GM12878 (cell line): ENCODE results near the gene FXYD6. TPM values are rescaled to one million over a fixed set of nuclear protein-coding genes. Genes with fewer than 3 reads are reported as not detected.

Experiments used
- ATAC-seq: fragments of 200-7000 bp; cut with Tn5 transposase; 3 replicates; pipeline ENCODE4 v1.9.1; 2020; ENCODE audit warnings: mild to moderate bottlenecking, moderate library complexity
- BruUV-seq: library from RNA; stranded (reverse); fragments of 400-500 nt; replicated peaks from 2 replicates; lab custom pipeline; 2021; lab: Mats Ljungman, UMichigan
- CTCF ChIA-PET: fragments of 300-600 bp; sonication (Branson Sonifier 250); formaldehyde crosslinking; extraction: SDS; loops from one replicate; lab custom pipeline; 2021; ENCODE audit warnings: inconsistent platforms; lab: Yijun Ruan, JAX
- POLR2A ChIA-PET: fragments of 350-600 bp; formaldehyde crosslinking; extraction: SDS; loops from one replicate; lab custom pipeline; 2021; ENCODE audit warnings: inconsistent platforms; lab: Charles Lee
- RAD21 ChIA-PET: fragments of 300-600 bp; sonication (Branson Sonifier 250); formaldehyde crosslinking; loops from one replicate; lab custom pipeline; 2023; ENCODE audit warnings: antibody characterized with exemption; ENCODE audit not compliant: unreplicated experiment; lab: Charles Lee
- SMC1A ChIA-PET: fragments of 300-600 bp; sonication (Branson Sonifier 250); formaldehyde crosslinking; loops from one replicate; lab custom pipeline; 2023; ENCODE audit not compliant: unreplicated experiment, uncharacterized antibody; lab: Charles Lee
- DNase-seq: peaks from one replicate; pipeline ENCODE4 v3.0.0-alpha.2; 2011; ENCODE audit warnings: low read depth, low spot score
- FAIRE-seq: peaks from 3 replicates; lab custom pipeline; 2011; peaks lifted over from hg19 to GRCh38; lab: Jason Lieb, UNC
- H2AFZ ChIP-seq: 2 replicates; pipeline ENCODE4 v1.6.0; 2011; ENCODE audit warnings: low read depth, low read length, control low read depth; ENCODE audit not compliant: control insufficient read depth
- H3K27ac ChIP-seq: 2 replicates; pipeline ENCODE4 v1.5.1; 2011; ENCODE audit warnings: control low read depth; ENCODE audit not compliant: control insufficient read depth, insufficient read depth
- H3K27me3 ChIP-seq, 2 experiments: replicated peaks in 1 of 2; 2 replicates each; pipeline versions ENCODE4 v1.6.0 to v1.6.1; 2011; ENCODE audit warnings: low read length in 1 of 2; ENCODE audit not compliant: control insufficient read depth in 2 of 2, insufficient read depth in 2 of 2
- H3K36me3 ChIP-seq, 2 experiments: 2 replicates each; pipeline ENCODE4 v1.5.1; 2011; ENCODE audit warnings: low read length in 1 of 2; ENCODE audit not compliant: control insufficient read depth in 2 of 2, insufficient read depth in 2 of 2
- H3K4me1 ChIP-seq: 2 replicates; pipeline ENCODE4 v1.6.1; 2011; ENCODE audit warnings: mild to moderate bottlenecking, low read length, moderate library complexity, mixed read lengths; ENCODE audit not compliant: control insufficient read depth, insufficient read depth
- H3K4me2 ChIP-seq: 2 replicates; pipeline ENCODE4 v1.6.0; 2011; ENCODE audit warnings: control low read depth; ENCODE audit not compliant: control insufficient read depth, insufficient read depth
- H3K4me3 ChIP-seq: fragments of 200-600 bp; sonication (generic); 2 replicates; pipeline ENCODE4 v1.5.1; 2016
- H3K79me2 ChIP-seq: 2 replicates; pipeline ENCODE4 v1.6.0; 2011; ENCODE audit warnings: low read length; ENCODE audit not compliant: control insufficient read depth, insufficient read depth
- H3K9ac ChIP-seq: 2 replicates; pipeline ENCODE4 v1.8.0; 2011; ENCODE audit warnings: low read length, control low read depth, mixed read lengths; ENCODE audit not compliant: control insufficient read depth, insufficient read depth
- H3K9me3 ChIP-seq: replicated peaks from 3 replicates; pipeline ENCODE4 v1.5.1; 2011; ENCODE audit warnings: mild to moderate bottlenecking, low read length; ENCODE audit not compliant: control insufficient read depth, insufficient read depth
- H4K20me1 ChIP-seq: 2 replicates; pipeline ENCODE4 v1.6.0; 2011; ENCODE audit not compliant: control insufficient read depth, insufficient read depth
- CHD1 ChIP-seq: IDR thresholded peaks from 2 replicates; pipeline ENCODE4 v1.6.1; 2012; ENCODE audit warnings: low read depth, low read length, improper control_type of control experiment
- ESRRA ChIP-seq: IDR thresholded peaks from 2 replicates; pipeline ENCODE4 v1.6.1; 2012; ENCODE audit warnings: mild to moderate bottlenecking, low read length, improper control_type of control experiment
- FOXK2 ChIP-seq: fragments of 450-650 bp; IDR thresholded peaks from 2 replicates; pipeline ENCODE4 v1.6.1; 2017; ENCODE audit warnings: mild to moderate bottlenecking, moderate library complexity
- HCFC1 ChIP-seq: fragments of 150-350 bp; IDR thresholded peaks from 2 replicates; pipeline ENCODE4 v1.6.1; 2014; ENCODE audit warnings: low read length
- KLF5 ChIP-seq: fragments of 450-650 bp; IDR thresholded peaks from 2 replicates; pipeline ENCODE4 v1.6.1; 2014; ENCODE audit warnings: mild to moderate bottlenecking; ENCODE audit not compliant: partially characterized antibody
- NFIC ChIP-seq: IDR thresholded peaks from 2 replicates; pipeline ENCODE4 v1.6.1; 2012; ENCODE audit warnings: low read depth, mild to moderate bottlenecking, inconsistent platforms, low read length, moderate library complexity
- NR2F1 ChIP-seq: fragments of 450-650 bp; conservative IDR thresholded peaks from 2 replicates; pipeline ENCODE4 v1.6.1; 2017; ENCODE audit warnings: mild to moderate bottlenecking
- POLR2AphosphoS5 ChIP-seq: IDR thresholded peaks from 2 replicates; pipeline ENCODE4 v1.6.1; 2011; ENCODE audit warnings: mild to moderate bottlenecking, low read length, inconsistent platforms
- POU2F2 ChIP-seq: IDR thresholded peaks from 3 replicates; pipeline ENCODE4 v1.6.1; 2011; ENCODE audit warnings: low read depth, mild to moderate bottlenecking, low read length, borderline replicate concordance
- RBBP5 ChIP-seq: fragments of 200-600 bp; sonication (generic); conservative IDR thresholded peaks from 2 replicates; pipeline ENCODE4 v1.6.1; 2016
- SUPT20H ChIP-seq: IDR thresholded peaks from 2 replicates; pipeline ENCODE4 v1.6.1; 2011; ENCODE audit warnings: low read depth, mild to moderate bottlenecking, low read length, moderate library complexity, borderline replicate concordance; ENCODE audit not compliant: control insufficient read depth
- SUZ12 ChIP-seq: fragments of 200-600 bp; sonication (generic); IDR thresholded peaks from one replicate; pipeline ENCODE4 v1.6.1; 2018; ENCODE audit warnings: antibody characterized with exemption, mild to moderate bottlenecking; ENCODE audit not compliant: unreplicated experiment
- TCF7 ChIP-seq: IDR thresholded peaks from 2 replicates; pipeline ENCODE4 v1.6.1; 2014; ENCODE audit warnings: antibody characterized with exemption, borderline replicate concordance
- WGBS: methylation state at CpG from one replicate; pipeline ENCODE4 v1.1.6; 2016; ENCODE audit warnings: low lambda C conversion rate; ENCODE audit not compliant: insufficient replicate concordance, insufficient coverage; ENCODE audit errors: missing lambda C conversion rate; 5-methylcytosine and 5-hydroxymethylcytosine counted together
- in situ Hi-C: fragments of 300-500 bp; cut with MboI; formaldehyde crosslinking; loops from 9 replicates; pipeline ENCODE4 v1.14.3; 2018; ENCODE audit warnings: mixed read lengths
- intact Hi-C: fragments of 100-400 bp; cut with micrococcal nuclease; formaldehyde crosslinking; loops from one replicate; pipeline ENCODE4 v1.14.2; 2022; ENCODE audit not compliant: unreplicated experiment
- polyA plus RNA-seq, 11 experiments: library from polyadenylated mRNA; depleted of rRNA in 4 of 11; unstranded in 6 of 11; stranded (reverse) in 5 of 11; fragments of >200 nt; fragmentation: Nextera tagmentation in 4 of 11; fragmentation: Illumina TruSeq in 1 of 11; extraction: Ambion mirVana in 4 of 11; extraction: Trizol in 1 of 11; gene quantifications; 1 replicate in 1 of 11; 2 replicates in 10 of 11; pipeline versions ENCODE4 v1.2.1 to v1.2.3, GENCODE V29; 2011 to 2016; ENCODE audit warnings: inconsistent platforms in 2 of 11, missing spikeins in 2 of 11, low read depth in 1 of 11
- total RNA-seq, 4 experiments: library from RNA; depleted of rRNA in 3 of 4; stranded (reverse); fragments of >200 nt in 3 of 4; fragmentation: Illumina TruSeq in 1 of 4; extraction: Trizol in 1 of 4; gene quantifications; 2 replicates each; pipeline versions ENCODE4 v1.2.1 to v1.2.3, GENCODE V29; 2013 to 2021
- TF ChIP-seq, protein P1 (sequence below): fragments of 450-650 bp; IDR thresholded peaks from 2 replicates; pipeline ENCODE4 v1.6.1; 2016; ENCODE audit warnings: mild to moderate bottlenecking
- TF ChIP-seq, protein P2 (sequence below): fragments of 450-650 bp; IDR thresholded peaks from 2 replicates; pipeline ENCODE4 v1.6.1; 2017; ENCODE audit warnings: borderline replicate concordance
- TF ChIP-seq, protein P3 (sequence below): IDR thresholded peaks from 2 replicates; pipeline ENCODE4 v1.6.1; 2011; ENCODE audit warnings: mild to moderate bottlenecking, low read depth, low read length, moderate library complexity; ENCODE audit not compliant: insufficient replicate concordance
- TF ChIP-seq, protein P4 (sequence below): fragments of 450-650 bp; IDR thresholded peaks from 2 replicates; pipeline ENCODE4 v1.6.1; 2017; ENCODE audit warnings: low read depth, mild to moderate bottlenecking, moderate library complexity

FXYD6 gene
- total and polyA plus RNA-seq, 10 of the 15 experiments (the other 5 are each of a cell fraction or from before 2014, with no cell fraction given): 0.09 to 2.0 (median 0.23) TPM; not detected in 2

DNA sequence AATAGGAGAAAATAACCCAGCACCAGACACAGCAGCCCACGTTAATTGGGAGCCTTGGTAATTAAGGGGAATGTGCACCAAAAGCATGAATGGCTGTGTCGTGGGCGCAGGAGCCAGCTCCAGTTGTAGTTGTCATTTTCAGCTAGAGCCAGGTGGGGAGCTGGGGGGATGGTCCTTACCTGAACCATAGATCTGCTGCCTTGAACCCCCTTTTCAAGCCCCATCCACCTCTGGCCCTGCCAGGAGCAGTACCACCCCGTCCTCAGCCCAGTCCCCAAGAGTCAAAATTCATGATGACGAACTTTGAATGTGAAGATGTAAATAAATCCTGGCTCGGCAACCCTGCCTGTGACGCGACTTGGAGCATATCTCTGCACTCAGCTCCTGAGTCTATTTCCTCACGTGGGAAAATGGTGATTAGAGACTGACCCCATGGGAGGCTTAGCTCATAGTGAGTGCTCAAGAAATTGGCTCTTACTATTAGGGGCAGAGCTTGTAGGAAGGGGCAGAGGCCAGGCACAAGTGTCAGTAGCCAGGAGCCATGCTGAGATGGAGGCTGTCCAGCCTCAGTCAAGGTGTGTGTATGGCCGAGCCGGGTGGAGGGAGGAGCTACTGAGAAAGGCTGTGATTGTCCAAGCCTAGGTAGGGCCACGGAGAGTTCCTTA, 794 bp upstream of the FXYD6 start (continued):
- TF ChIP-seq, protein P1, sequence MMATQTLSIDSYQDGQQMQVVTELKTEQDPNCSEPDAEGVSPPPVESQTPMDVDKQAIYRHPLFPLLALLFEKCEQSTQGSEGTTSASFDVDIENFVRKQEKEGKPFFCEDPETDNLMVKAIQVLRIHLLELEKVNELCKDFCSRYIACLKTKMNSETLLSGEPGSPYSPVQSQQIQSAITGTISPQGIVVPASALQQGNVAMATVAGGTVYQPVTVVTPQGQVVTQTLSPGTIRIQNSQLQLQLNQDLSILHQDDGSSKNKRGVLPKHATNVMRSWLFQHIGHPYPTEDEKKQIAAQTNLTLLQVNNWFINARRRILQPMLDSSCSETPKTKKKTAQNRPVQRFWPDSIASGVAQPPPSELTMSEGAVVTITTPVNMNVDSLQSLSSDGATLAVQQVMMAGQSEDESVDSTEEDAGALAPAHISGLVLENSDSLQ: no peak
- no peak for TF ChIP-seq SUZ12

DNA sequence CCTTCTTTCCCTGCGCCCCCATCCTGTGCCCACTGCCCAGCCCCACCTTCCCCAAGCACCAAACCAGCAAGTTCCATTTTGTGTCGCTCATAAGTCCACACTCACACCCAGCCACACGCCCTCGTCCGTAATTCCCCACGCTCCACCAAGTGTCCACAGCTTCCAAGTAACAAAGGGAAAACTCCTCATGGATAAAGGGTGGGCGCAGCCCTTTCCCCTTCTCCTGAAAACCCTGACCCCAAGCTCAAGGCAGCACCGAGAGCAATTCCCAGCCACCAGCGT, 458 bp downstream of the FXYD6 start:
- no peak overlapping the region for H3K27ac ChIP-seq
- DNase-seq: no peak
- CTCF ChIA-PET: no interaction called here

More for the DNA sequence above, 458 bp downstream of the FXYD6 start:
- H3K9me3 ChIP-seq: no peaks in the 10 kb centered on the region
- H3K36me3 ChIP-seq: no peaks in the 10 kb centered on the region
- POLR2A ChIA-PET: no interaction called here
- TF ChIP-seq CHD1 (no peak), POU2F2 (no peak), RBBP5 (no peak), HCFC1 (no peak), TCF7 (no peak), NFIC (no peak), NR2F1 (no peak), FOXK2 (no peak), KLF5 (no peak), POLR2AphosphoS5 (no peak), SUPT20H (no peak), ESRRA (no peak)
- TF ChIP-seq, protein P2, sequence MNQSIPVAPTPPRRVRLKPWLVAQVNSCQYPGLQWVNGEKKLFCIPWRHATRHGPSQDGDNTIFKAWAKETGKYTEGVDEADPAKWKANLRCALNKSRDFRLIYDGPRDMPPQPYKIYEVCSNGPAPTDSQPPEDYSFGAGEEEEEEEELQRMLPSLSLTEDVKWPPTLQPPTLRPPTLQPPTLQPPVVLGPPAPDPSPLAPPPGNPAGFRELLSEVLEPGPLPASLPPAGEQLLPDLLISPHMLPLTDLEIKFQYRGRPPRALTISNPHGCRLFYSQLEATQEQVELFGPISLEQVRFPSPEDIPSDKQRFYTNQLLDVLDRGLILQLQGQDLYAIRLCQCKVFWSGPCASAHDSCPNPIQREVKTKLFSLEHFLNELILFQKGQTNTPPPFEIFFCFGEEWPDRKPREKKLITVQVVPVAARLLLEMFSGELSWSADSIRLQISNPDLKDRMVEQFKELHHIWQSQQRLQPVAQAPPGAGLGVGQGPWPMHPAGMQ: no peak
- TF ChIP-seq, protein P3, sequence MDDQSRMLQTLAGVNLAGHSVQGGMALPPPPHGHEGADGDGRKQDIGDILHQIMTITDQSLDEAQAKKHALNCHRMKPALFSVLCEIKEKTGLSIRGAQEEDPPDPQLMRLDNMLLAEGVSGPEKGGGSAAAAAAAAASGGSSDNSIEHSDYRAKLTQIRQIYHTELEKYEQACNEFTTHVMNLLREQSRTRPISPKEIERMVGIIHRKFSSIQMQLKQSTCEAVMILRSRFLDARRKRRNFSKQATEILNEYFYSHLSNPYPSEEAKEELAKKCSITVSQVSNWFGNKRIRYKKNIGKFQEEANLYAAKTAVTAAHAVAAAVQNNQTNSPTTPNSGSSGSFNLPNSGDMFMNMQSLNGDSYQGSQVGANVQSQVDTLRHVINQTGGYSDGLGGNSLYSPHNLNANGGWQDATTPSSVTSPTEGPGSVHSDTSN: no peak
- TF ChIP-seq, protein P4, sequence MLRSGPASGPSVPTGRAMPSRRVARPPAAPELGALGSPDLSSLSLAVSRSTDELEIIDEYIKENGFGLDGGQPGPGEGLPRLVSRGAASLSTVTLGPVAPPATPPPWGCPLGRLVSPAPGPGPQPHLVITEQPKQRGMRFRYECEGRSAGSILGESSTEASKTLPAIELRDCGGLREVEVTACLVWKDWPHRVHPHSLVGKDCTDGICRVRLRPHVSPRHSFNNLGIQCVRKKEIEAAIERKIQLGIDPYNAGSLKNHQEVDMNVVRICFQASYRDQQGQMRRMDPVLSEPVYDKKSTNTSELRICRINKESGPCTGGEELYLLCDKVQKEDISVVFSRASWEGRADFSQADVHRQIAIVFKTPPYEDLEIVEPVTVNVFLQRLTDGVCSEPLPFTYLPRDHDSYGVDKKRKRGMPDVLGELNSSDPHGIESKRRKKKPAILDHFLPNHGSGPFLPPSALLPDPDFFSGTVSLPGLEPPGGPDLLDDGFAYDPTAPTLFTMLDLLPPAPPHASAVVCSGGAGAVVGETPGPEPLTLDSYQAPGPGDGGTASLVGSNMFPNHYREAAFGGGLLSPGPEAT: no peak
- 0% methylated on average over 9 of the region's 9 CpGs for WGBS
- SMC1A ChIA-PET: no interaction called here
- no peaks in the 10 kb centered on the region for H3K4me1 ChIP-seq
- no peak overlapping the region for H3K4me3 ChIP-seq
- H4K20me1 ChIP-seq: no peaks in the 10 kb centered on the region; the same call in 1 of the 2 replicates
- no peak overlapping the region for H2AFZ ChIP-seq
- no peak for ATAC-seq
- no peak for FAIRE-seq
- RAD21 ChIA-PET: no interaction called here
- peaks cover 18% of the 10 kb centered on the region in 2 experiments for H3K27me3 ChIP-seq
- in situ Hi-C loops: no loop called here
- intact Hi-C loops: no loop called here
- H3K79me2 ChIP-seq: no peaks in the 10 kb centered on the region
- H3K4me2 ChIP-seq: no peak overlapping the region
- H3K9ac ChIP-seq: no peak overlapping the region
- no TSS peak for BruUV-seq
